Astrocyte (in vitro differentiated cells and primary cell): ENCODE measurements around the gene SGCA. TPM values are rescaled to one million over a fixed set of nuclear protein-coding genes. Genes with fewer than 3 reads are reported as not detected.
A peak's percentile ranks its signal among the peaks of the same experiment; 100 is the strongest.

ENCODE experiments used
- DNase-seq: peaks from one replicate; pipeline ENCODE4 v3.0.0-alpha.2; 2010; ENCODE audit warnings: low read depth
- FAIRE-seq: peaks from 2 replicates; lab custom pipeline; 2011; peaks lifted over from hg19 to GRCh38; lab: Jason Lieb, UNC
- H2AFZ ChIP-seq: 2 replicates; pipeline ENCODE4 v1.6.0; 2012; ENCODE audit warnings: low read depth, low read length, inconsistent platforms
- H3K27ac ChIP-seq: 2 replicates; pipeline ENCODE4 v1.5.1; 2011; ENCODE audit warnings: low read depth, low read length, inconsistent platforms
- H3K27me3 ChIP-seq: 2 replicates; pipeline ENCODE4 v1.6.0; 2011; ENCODE audit warnings: low read length, inconsistent platforms; ENCODE audit not compliant: insufficient read depth
- H3K36me3 ChIP-seq: 2 replicates; pipeline ENCODE4 v1.5.1; 2011; ENCODE audit warnings: low read length, inconsistent platforms; ENCODE audit not compliant: insufficient read depth
- H3K4me1 ChIP-seq: 2 replicates; pipeline ENCODE4 v1.5.1; 2011; ENCODE audit warnings: low read length, inconsistent platforms; ENCODE audit not compliant: insufficient read depth
- H3K4me2 ChIP-seq: 2 replicates; pipeline ENCODE4 v1.6.0; 2012; ENCODE audit warnings: low read length, inconsistent platforms
- H3K4me3 ChIP-seq: 2 replicates; pipeline ENCODE4 v1.5.1; 2011; ENCODE audit warnings: low read depth, mild to moderate bottlenecking, low read length, inconsistent platforms; ENCODE audit not compliant: insufficient read depth
- H3K79me2 ChIP-seq: 2 replicates; pipeline ENCODE4 v1.6.0; 2012; ENCODE audit warnings: mild to moderate bottlenecking, low read length, inconsistent platforms; ENCODE audit not compliant: insufficient read depth
- H3K9ac ChIP-seq: 2 replicates; pipeline ENCODE4 v1.6.0; 2012; ENCODE audit warnings: mild to moderate bottlenecking, low read length, inconsistent platforms
- H3K9me3 ChIP-seq: 2 replicates; pipeline ENCODE4 v1.5.1; 2012; ENCODE audit warnings: low read depth, mild to moderate bottlenecking, low read length, inconsistent platforms; ENCODE audit not compliant: insufficient read depth
- H4K20me1 ChIP-seq: 2 replicates; pipeline ENCODE4 v1.6.0; 2012; ENCODE audit warnings: low read length, inconsistent platforms; ENCODE audit not compliant: insufficient read depth
- H3K27ac Mint-ChIP-seq: one replicate; pipeline ENCODE4 v1.8.0; 2021; ENCODE audit warnings: mild to moderate bottlenecking, mixed read lengths; ENCODE audit not compliant: unreplicated experiment
- H3K27me3 Mint-ChIP-seq: one replicate; pipeline ENCODE4 v1.8.0; 2021; ENCODE audit warnings: low read depth, mixed read lengths; ENCODE audit not compliant: unreplicated experiment
- H3K36me3 Mint-ChIP-seq: one replicate; pipeline ENCODE4 v1.8.0; 2021; ENCODE audit warnings: low read depth, mixed read lengths; ENCODE audit not compliant: unreplicated experiment
- H3K4me1 Mint-ChIP-seq: one replicate; pipeline ENCODE4 v1.8.0; 2021; ENCODE audit warnings: low read depth, mixed read lengths; ENCODE audit not compliant: unreplicated experiment
- H3K4me3 Mint-ChIP-seq: one replicate; pipeline ENCODE4 v1.8.0; 2021; ENCODE audit warnings: mild to moderate bottlenecking, moderate library complexity, mixed read lengths; ENCODE audit not compliant: unreplicated experiment
- H3K9me3 Mint-ChIP-seq: one replicate; pipeline ENCODE4 v1.8.0; 2021; ENCODE audit warnings: mild to moderate bottlenecking, mixed read lengths; ENCODE audit not compliant: unreplicated experiment
- EZH2 ChIP-seq: IDR thresholded peaks from 2 replicates; pipeline ENCODE4 v1.6.1; 2012; ENCODE audit warnings: mild to moderate bottlenecking, low read length, inconsistent platforms; ENCODE audit not compliant: insufficient read depth
- total RNA-seq: library from RNA; stranded (reverse); gene quantifications from 2 replicates; pipeline ENCODE4 v1.2.1, GENCODE V29; 2021
- TF ChIP-seq, protein P1 (sequence below): IDR thresholded peaks from 2 replicates; pipeline ENCODE4 v1.5.1; 2011; ENCODE audit warnings: low read depth, mild to moderate bottlenecking, inconsistent platforms, low read length, moderate library complexity; ENCODE audit not compliant: insufficient read depth

The SGCA gene
- total RNA-seq, 1 donor from 2014 or later, result 0.32 TPM

DNA sequence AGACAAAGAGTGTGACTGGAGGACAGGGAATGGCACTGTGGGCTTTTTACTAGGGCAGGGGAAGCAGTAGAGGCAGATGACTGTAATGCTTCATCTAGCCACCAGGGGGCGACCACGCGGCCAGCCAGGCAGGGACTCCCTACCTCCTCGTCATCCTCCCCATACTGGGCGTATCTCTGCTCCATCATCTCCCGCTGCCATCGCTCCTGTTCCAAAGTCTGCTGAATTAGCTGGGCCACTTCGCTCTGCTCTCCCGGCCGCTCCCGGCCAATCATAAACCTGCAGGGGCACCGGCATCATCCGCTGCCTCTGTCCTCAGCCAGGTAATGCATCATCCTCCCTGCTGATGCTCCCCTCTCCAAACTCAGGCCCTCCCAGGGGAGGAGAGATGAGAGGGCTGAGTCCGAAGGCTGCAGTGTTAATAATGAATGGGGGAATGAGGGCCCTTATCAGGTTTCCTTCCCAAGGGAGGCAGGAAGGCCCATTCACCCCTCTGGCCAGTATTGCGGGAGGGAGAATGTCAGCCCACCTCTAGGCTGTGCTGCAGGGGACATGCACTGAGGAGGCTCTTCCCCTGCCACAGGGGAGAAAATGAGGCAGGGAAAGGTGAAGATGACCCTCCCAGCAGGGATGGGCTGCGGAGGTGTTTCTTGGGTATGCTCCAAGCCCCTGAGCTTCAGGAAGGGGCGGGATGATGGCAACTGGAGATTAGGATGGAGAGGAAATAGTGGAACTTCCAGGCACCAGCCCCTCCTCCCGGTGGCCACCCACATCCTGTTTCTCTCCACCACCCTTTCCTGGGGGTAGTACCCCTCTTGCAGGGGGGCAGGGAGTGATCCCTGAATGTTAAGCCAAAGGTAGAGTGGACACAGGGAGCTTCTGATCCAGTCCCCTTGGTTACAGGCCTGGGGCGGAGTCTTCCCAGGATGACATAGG, 25.6 kb upstream of the SGCA start:
- DNase-seq, result peak; percentile 46
- Histone ChIP-seq H3K9ac (no peak overlapping the region), H3K4me2 (peak overlapping the region; percentile 28), H3K4me1 (peaks cover 9% of the 10 kb centered on the region), H3K27me3 (no peaks in the 10 kb centered on the region), H2AFZ (no peak overlapping the region), H3K36me3 (peaks cover 51% of the 10 kb centered on the region), H3K9me3 (no peaks in the 10 kb centered on the region), H3K79me2 (peaks cover 60% of the 10 kb centered on the region), H4K20me1 (peaks cover 96% of the 10 kb centered on the region), H3K4me3 (no peak overlapping the region), H3K27ac (no peak overlapping the region)
- no peak overlapping the region for H3K4me3 Mint-ChIP-seq
- TF ChIP-seq, protein P1, sequence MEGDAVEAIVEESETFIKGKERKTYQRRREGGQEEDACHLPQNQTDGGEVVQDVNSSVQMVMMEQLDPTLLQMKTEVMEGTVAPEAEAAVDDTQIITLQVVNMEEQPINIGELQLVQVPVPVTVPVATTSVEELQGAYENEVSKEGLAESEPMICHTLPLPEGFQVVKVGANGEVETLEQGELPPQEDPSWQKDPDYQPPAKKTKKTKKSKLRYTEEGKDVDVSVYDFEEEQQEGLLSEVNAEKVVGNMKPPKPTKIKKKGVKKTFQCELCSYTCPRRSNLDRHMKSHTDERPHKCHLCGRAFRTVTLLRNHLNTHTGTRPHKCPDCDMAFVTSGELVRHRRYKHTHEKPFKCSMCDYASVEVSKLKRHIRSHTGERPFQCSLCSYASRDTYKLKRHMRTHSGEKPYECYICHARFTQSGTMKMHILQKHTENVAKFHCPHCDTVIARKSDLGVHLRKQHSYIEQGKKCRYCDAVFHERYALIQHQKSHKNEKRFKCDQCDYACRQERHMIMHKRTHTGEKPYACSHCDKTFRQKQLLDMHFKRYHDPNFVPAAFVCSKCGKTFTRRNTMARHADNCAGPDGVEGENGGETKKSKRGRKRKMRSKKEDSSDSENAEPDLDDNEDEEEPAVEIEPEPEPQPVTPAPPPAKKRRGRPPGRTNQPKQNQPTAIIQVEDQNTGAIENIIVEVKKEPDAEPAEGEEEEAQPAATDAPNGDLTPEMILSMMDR, result peak; percentile 88
- TF ChIP-seq EZH2, result no peak
- peak overlapping the region; percentile 53 for H3K27ac Mint-ChIP-seq
- no peaks in the 10 kb centered on the region for H3K4me1 Mint-ChIP-seq
- H3K9me3 Mint-ChIP-seq, result no peaks in the 10 kb centered on the region
- peaks cover 65% of the 10 kb centered on the region for H3K36me3 Mint-ChIP-seq
- FAIRE-seq, result no peak
- H3K27me3 Mint-ChIP-seq, result no peaks in the 10 kb centered on the region

DNA sequence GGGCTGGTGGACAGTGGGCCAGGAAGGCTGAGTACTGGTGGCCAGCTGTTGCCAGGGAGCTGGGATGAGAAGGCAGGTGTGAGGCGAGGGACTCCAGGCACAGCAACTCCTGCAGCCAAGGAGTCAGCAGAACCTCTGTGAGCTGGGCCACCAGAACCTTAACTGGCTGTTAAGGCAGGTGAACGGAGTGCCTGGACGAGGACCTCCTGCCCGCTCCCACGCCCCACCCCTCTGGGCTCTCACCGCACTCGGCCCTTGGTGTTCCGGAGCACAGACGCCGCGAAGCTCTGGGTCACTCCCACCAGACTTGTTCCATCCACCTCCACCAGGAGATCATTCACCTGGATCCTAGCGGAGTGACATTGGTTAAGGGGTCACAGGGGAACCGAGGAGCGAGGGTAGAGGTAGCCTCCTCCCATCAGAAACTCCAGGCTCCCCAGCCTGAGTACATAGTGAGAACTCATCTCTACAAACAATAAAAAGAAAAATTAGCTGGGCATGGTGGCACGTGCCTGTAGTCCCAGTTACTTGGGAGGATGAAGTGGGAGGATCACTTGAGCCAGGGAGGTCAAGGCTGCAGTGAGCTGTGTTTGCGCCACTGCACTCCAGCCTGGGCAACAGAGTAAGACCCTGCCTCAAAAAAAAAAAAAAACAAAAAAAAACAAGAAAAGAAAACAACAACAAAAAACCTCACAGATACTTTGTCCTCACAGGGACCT, 24.6 kb upstream of the SGCA start:
- Mint-ChIP-seq H3K4me1 (no peaks in the 10 kb centered on the region), H3K27ac (no peak overlapping the region), H3K27me3 (no peaks in the 10 kb centered on the region), H3K4me3 (peak overlapping the region; percentile 62), H3K36me3 (peaks cover 65% of the 10 kb centered on the region), H3K9me3 (no peaks in the 10 kb centered on the region)
- no peak overlapping the region for H3K9ac ChIP-seq
- H4K20me1 ChIP-seq, result peaks cover 99% of the 10 kb centered on the region
- H3K4me2 ChIP-seq, result no peak overlapping the region
- no peak overlapping the region for H3K27ac ChIP-seq
- no peaks in the 10 kb centered on the region for H3K27me3 ChIP-seq
- no peak for FAIRE-seq
- TF ChIP-seq, protein P1, result no peak
- no peak for TF ChIP-seq EZH2
- H3K9me3 ChIP-seq, result no peaks in the 10 kb centered on the region
- H3K36me3 ChIP-seq, result peaks cover 50% of the 10 kb centered on the region
- H3K4me1 ChIP-seq, result peaks cover 14% of the 10 kb centered on the region
- H3K4me3 ChIP-seq, result no peak overlapping the region
- no peak overlapping the region for H2AFZ ChIP-seq
- no peak for DNase-seq
- peaks cover 70% of the 10 kb centered on the region for H3K79me2 ChIP-seq
